Measurements from ENCODE around the gene KCNJ6.

KCNJ6 gene

GRCh38 chr21:37711836-37712568, 204.3 kb downstream of the KCNJ6 start:
- peak; percentile 79 for DNase-seq

- no peak for DNase-seq
These were observed 204.9 kb downstream of the KCNJ6 start for GRCh38 chr21:37711286-37711829.

- DNase-seq, result peak; percentile 46
These were observed 205.5 kb downstream of the KCNJ6 start for GRCh38 chr21:37710546-37711285.

GRCh38 chr21:37704751-37705150, 211.5 kb downstream of the KCNJ6 start:
- no peak for DNase-seq

- no peak for DNase-seq
These were observed 214.0 kb downstream of the KCNJ6 start for GRCh38 chr21:37702241-37702640.

GRCh38 chr21:37700641-37701202, 215.5 kb downstream of the KCNJ6 start:
- DNase-seq, result peak; percentile 94

- DNase-seq, result no peak
These were observed 217.1 kb downstream of the KCNJ6 start for GRCh38 chr21:37699024-37699775.

- DNase-seq, result no peak
These were observed 219.3 kb downstream of the KCNJ6 start for GRCh38 chr21:37696936-37697335.

GRCh38 chr21:37695111-37695510, 221.1 kb downstream of the KCNJ6 start:
- no peak for DNase-seq

GRCh38 chr21:37688952-37689659, 227.2 kb downstream of the KCNJ6 start:
- DNase-seq, result no peak

- no peak for DNase-seq
These were observed 229.1 kb downstream of the KCNJ6 start for GRCh38 chr21:37686991-37687810.

GRCh38 chr21:37684547-37684946, 231.7 kb downstream of the KCNJ6 start:
- DNase-seq, result no peak

- DNase-seq, result no peak
These were observed 232.2 kb downstream of the KCNJ6 start for GRCh38 chr21:37684115-37684493.

- no peak for DNase-seq
These were observed 232.7 kb downstream of the KCNJ6 start for GRCh38 chr21:37683396-37684114.

GRCh38 chr21:37682966-37683365, 233.3 kb downstream of the KCNJ6 start:
- no peak for DNase-seq

- DNase-seq, result no peak
These were observed 239.3 kb downstream of the KCNJ6 start for GRCh38 chr21:37677006-37677405.

GRCh38 chr21:37675202-37675801, 241.0 kb downstream of the KCNJ6 start:
- peak; percentile 63 for DNase-seq

- DNase-seq, result no peak
These were observed 242.3 kb downstream of the KCNJ6 start for GRCh38 chr21:37673801-37674575.

GRCh38 chr21:37671381-37671780, 244.9 kb downstream of the KCNJ6 start:
- no peak for DNase-seq

GRCh38 chr21:37670883-37671282, 245.4 kb downstream of the KCNJ6 start:
- DNase-seq, result no peak
